Measurements from ENCODE around the gene RGL1.

RGL1 gene

DNA sequence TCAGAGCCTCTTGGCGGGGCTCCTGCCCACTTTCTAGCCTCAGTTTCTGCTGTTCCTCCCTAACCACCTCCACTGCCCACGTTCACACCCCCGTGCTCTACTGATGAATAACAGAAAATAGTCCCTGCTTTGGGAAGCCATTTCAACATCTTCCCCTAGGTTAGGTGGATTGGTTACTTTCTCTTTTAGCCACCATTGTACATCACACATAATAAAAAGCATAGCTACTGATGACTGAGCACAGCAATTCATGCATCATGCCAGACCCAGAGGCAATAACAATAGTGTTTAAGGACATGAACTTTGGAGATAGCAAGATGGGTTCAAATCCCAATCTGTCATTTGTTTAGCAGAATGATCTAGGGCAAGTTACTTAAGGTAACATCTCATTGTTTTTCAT, 158.0 kb downstream of the RGL1 start:
- DNase-seq = no peak

DNA sequence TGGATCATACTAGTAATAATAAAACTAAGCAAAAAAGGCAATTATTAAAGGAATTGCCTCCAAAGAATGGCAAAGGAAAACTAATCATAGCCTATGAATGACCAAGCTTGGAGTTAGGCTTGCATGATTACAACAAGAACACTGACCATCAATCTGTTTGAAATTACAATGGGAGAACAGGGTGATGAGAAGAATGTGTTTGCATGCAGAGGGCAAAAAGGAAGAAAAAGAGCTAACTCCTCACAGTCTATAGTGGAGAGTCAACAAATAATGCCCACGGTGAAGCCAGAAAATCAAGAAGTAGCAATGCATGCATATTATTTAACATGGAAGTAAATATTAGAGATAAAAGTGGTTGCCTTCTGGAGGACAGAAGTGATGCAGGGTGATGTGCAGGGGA, 160.8 kb downstream of the RGL1 start:
- DNase-seq = no peak

DNA sequence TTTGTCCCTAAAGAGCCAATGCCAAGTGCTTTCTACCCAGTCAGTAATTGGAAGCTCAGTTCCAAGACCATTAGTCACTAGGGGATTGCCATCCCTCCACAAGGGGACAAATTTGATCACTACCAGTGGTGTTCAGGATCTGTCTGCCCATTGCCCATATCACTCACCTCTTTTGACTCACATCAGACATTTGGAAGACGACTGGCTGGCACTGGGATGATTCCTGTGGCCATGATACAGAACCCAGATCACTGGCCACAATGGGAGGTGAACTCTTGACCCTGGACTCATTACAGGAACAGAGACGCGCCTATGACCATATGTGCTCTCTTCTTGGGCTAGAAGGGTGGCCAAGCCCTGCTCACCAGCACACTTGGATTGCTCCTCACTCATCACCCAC, 161.6 kb downstream of the RGL1 start:
- DNase-seq = no peak

DNA sequence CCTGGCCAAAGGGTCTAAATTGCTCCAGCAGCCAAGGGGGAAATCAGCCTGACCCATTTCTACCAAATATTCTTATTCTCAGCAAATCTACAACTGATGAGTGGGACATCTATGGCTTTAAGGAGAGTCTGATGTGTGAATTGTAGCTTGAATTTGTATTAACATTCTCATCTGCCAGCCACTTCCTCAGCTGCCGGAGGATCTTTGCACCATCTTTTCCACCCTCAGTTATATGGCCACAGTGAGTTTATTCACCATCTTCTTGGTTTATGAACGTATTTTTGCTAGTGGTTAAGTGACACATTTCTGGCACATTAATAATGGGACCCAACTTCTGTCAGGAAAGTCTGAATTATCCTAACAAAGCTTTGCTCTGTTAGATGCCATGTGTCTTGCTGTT, 163.0 kb downstream of the RGL1 start:
- no peak for DNase-seq

DNA sequence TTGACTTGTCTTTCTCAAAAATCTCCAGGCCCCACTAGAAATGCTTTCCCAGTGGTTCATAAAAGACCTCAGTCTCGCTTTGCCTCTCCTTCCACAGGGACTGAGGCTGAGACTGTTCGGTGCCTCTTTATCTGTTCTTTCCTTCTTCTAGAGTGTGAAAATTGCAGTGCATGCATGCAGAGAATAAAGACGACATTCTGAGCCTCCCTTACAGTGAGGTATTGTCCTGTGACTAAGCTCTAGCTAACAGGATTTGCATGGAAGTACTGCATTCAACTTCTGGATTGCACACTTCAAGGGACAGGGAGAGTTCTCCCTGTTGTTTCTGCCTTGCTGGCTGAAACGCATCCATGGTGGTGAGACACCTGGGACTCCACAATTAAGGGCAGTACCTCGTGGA, 163.5 kb downstream of the RGL1 start:
- no peak for DNase-seq

DNA sequence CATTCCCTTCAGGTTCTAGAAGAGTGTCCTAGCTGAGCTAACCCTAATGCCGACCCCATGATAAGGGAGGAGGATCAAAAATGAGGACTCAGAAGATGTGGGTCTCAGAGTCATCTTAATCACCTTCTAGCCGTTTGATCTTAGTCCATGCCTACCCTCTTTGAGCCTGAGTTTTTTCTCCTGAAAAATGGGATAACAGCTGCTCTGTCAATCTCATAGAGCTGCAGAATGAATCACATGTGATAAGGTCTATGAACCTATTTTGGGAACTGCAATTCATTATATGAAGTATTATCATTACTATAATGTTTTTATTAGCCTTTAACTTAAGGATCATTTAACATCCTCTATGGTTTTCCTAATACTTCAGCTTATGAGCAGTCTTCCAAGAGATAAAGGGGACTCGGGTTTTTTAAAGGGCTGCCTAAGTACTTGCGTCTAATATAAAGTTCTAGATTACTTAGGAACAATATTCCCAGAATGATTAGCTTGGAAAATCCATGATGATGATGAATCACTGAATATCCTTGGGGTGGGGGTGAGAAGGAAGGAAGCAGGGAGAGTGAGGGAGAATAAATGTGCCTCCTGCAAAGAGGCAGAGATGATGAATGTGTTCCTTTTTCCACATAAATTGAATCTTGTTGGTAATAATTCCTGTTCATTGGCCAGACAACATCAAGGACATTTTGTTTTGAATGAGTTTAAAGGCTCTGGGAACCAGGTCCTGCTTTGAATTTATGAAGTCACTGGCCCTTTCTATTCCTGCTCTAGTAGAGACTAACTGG, 165.8 kb downstream of the RGL1 start:
- no peak for DNase-seq

DNA sequence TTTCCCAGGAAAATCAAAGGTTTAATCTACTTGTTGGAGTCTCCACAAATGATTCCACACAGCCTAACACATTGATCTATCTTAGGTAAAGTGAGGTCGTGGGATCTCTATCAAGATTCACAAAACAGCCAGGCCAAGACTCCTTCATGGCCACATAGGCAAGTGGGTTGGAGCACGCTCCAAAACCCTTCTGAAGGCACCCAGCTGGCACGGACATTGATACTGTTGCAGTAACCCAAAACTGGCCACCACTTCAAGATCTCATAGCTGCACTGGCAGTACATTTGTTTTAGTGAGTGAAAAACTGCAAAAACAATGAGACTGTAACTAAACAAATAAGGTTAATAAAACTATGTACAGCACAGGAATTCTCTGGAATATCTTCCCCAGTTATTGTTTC, 170.7 kb downstream of the RGL1 start:
- no peak for DNase-seq

DNA sequence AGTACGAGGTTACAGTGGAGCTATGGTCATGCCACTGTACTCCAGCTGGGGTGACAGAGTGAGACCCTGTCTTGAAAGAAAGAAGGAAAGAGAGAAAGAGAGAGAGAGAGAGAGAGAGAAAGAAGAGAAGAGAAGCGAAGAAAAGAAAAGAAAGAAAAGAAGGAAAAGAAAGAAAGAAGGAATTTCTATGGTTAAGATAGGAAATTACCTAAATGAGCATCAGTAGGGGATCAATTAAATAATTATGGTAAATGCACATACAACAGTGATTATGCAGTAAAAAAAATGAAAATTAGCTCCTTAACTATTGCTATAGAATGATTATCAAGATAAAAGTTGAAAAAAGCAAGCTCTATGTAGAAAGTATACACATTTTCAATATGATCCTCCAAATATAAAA, 172.8 kb downstream of the RGL1 start:
- DNase-seq = no peak
